SK-N-SH (cell line): ENCODE measurements around the gene ABLIM1. TPM values are rescaled to one million over a fixed set of nuclear protein-coding genes. Genes with fewer than 3 reads are reported as not detected.

Experiments used
- CTCF ChIA-PET: fragments of 300-600, 350-600 bp; formaldehyde crosslinking; extraction: SDS; loops from one replicate; lab custom pipeline; 2021; lab: Yijun Ruan, JAX
- POLR2A ChIA-PET: fragments of 350-600 bp; sonication (Branson Sonifier 250); formaldehyde crosslinking; extraction: SDS; loops from one replicate; lab custom pipeline; 2020; ENCODE audit warnings: antibody characterized with exemption, inconsistent platforms; lab: Yijun Ruan, JAX
- DNase-seq: peaks from one replicate; pipeline ENCODE4 v3.0.0; 2012
- H2AFZ ChIP-seq: fragments of 200-600 bp; sonication (generic); 2 replicates; pipeline ENCODE4 v1.8.1; 2016; ENCODE audit warnings: antibody characterized with exemption, mild to moderate bottlenecking, low read depth
- H3F3A ChIP-seq: fragments of 200-600 bp; sonication (generic); replicated peaks from 2 replicates; pipeline ENCODE3; 2016; ENCODE audit warnings: antibody characterized with exemption, mild to moderate bottlenecking; ENCODE audit not compliant: insufficient read depth
- H3K27ac ChIP-seq, 2 experiments: fragments of 200-500 bp in 1 of 2; fragments of 200-600 bp in 1 of 2; sonication (Bioruptor generic) in 1 of 2; sonication (generic), shearing (Covaris generic) in 1 of 2; 2 replicates each; pipeline versions ENCODE4 v1.5.1 to v1.6.1; 2014 to 2016; ENCODE audit warnings: low read depth in 2 of 2, inconsistent platforms in 1 of 2, low read length in 1 of 2, mild to moderate bottlenecking in 1 of 2, mixed read lengths in 1 of 2
- H3K27me3 ChIP-seq: fragments of 200-600 bp; sonication (generic), shearing (Covaris generic); 2 replicates; pipeline ENCODE4 v1.6.1; 2016; ENCODE audit warnings: mixed run types; ENCODE audit not compliant: insufficient read depth
- H3K36me3 ChIP-seq, 2 experiments: fragments of 200-500 bp in 1 of 2; fragments of 200-600 bp in 1 of 2; sonication (Bioruptor generic) in 1 of 2; sonication (generic) in 1 of 2; replicated peaks in 1 of 2; 2 replicates each; pipeline versions ENCODE3 to v1.5.1; 2014 to 2016; ENCODE audit warnings: low read length in 1 of 2, mild to moderate bottlenecking in 1 of 2; ENCODE audit not compliant: insufficient read depth in 2 of 2, control insufficient read depth in 1 of 2
- H3K4me1 ChIP-seq, 2 experiments: fragments of 200-500 bp in 1 of 2; fragments of 200-600 bp in 1 of 2; sonication (Bioruptor generic) in 1 of 2; sonication (generic), shearing (Covaris generic) in 1 of 2; 2 replicates each; pipeline versions ENCODE4 v1.5.1 to v1.6.1; 2014 to 2016; ENCODE audit warnings: low read depth in 1 of 2, low read length in 1 of 2, mixed run types in 1 of 2; ENCODE audit not compliant: insufficient read depth in 2 of 2, control insufficient read depth in 1 of 2
- H3K4me2 ChIP-seq: fragments of 200-600 bp; sonication (generic), shearing (Covaris generic); 2 replicates; pipeline ENCODE4 v1.6.1; 2017; ENCODE audit warnings: mixed run types
- H3K4me3 ChIP-seq, 2 experiments: fragments of 200-500 bp in 1 of 2; fragments of 200-600 bp in 1 of 2; sonication (Bioruptor generic) in 1 of 2; sonication (generic), shearing (Covaris generic) in 1 of 2; 2 replicates each; pipeline versions ENCODE4 v1.5.1 to v1.8.1; 2014 to 2016; ENCODE audit warnings: low read depth in 2 of 2, inconsistent platforms in 1 of 2, low read length in 1 of 2, mild to moderate bottlenecking in 1 of 2, mixed read lengths in 1 of 2, moderate library complexity in 1 of 2
- H3K79me2 ChIP-seq: fragments of 200-600 bp; sonication (generic); 2 replicates; pipeline ENCODE4 v1.8.1; 2017; ENCODE audit warnings: mild to moderate bottlenecking; ENCODE audit not compliant: insufficient read depth
- H3K9ac ChIP-seq: fragments of 200-600 bp; sonication (generic); 2 replicates; pipeline ENCODE4 v1.6.1; 2017; ENCODE audit warnings: mixed run types
- H3K9me2 ChIP-seq: fragments of 200-600 bp; sonication (generic); 2 replicates; pipeline ENCODE4 v1.6.1; 2017; ENCODE audit warnings: mixed run types
- H3K9me3 ChIP-seq: fragments of 200-600 bp; sonication (generic); 2 replicates; pipeline ENCODE4 v1.6.1; 2017; ENCODE audit warnings: mixed run types, mild to moderate bottlenecking, moderate library complexity
- H4K20me1 ChIP-seq: fragments of 200-600 bp; sonication (generic); 2 replicates; pipeline ENCODE4 v1.6.1; 2017; ENCODE audit warnings: mild to moderate bottlenecking, mixed run types; ENCODE audit not compliant: insufficient read depth
- CTCF ChIP-seq: fragments of 200-600 bp; sonication (generic); IDR thresholded peaks from 2 replicates; pipeline ENCODE4 v1.6.1; 2017; ENCODE audit warnings: antibody characterized with exemption, mild to moderate bottlenecking, moderate library complexity
- EZH2phosphoT487 ChIP-seq: fragments of 200-600 bp; sonication (generic); IDR thresholded peaks from 2 replicates; pipeline ENCODE4 v1.6.1; 2017; ENCODE audit warnings: low read depth, mixed run types, mild to moderate bottlenecking, antibody characterized with exemption, moderate library complexity, borderline replicate concordance
- FOSL2 ChIP-seq: IDR thresholded peaks from 2 replicates; pipeline ENCODE4 v1.4.0; 2012; ENCODE audit warnings: low read depth, mild to moderate bottlenecking, moderate library complexity, borderline replicate concordance
- FOXM1 ChIP-seq: IDR thresholded peaks from 2 replicates; pipeline ENCODE4 v1.4.0; 2012; ENCODE audit warnings: low read depth, mild to moderate bottlenecking
- GATA2 ChIP-seq: sonication (generic); formaldehyde crosslinking; IDR thresholded peaks from 2 replicates; pipeline ENCODE4 v1.5.0; 2020; ENCODE audit warnings: mild to moderate bottlenecking, missing genetic modification reagents
- IRF3 ChIP-seq: fragments of 150-350 bp; IDR thresholded peaks from 2 replicates; pipeline ENCODE4 v1.6.1; 2016; ENCODE audit warnings: mild to moderate bottlenecking, low read depth, low read length
- JUND ChIP-seq: IDR thresholded peaks from 2 replicates; pipeline ENCODE4 v1.4.0; 2012
- MEF2A ChIP-seq: IDR thresholded peaks from 2 replicates; pipeline ENCODE4 v1.4.0; 2012; ENCODE audit warnings: low read depth, borderline replicate concordance
- MXI1 ChIP-seq: IDR thresholded peaks from 2 replicates; pipeline ENCODE4 v1.6.1; 2012; ENCODE audit warnings: mild to moderate bottlenecking, low read depth, low read length, improper control_type of control experiment
- NFIC ChIP-seq: IDR thresholded peaks from 2 replicates; pipeline ENCODE4 v1.4.0; 2012; ENCODE audit warnings: borderline replicate concordance
- NRF1 ChIP-seq: IDR thresholded peaks from 2 replicates; pipeline ENCODE4 v1.6.1; 2012; ENCODE audit warnings: low read depth, mild to moderate bottlenecking, low read length
- POLR2AphosphoS5 ChIP-seq: IDR thresholded peaks from 2 replicates; pipeline ENCODE4 v1.6.1; 2012; ENCODE audit warnings: low read depth, low read length
- RAD21 ChIP-seq: IDR thresholded peaks from 2 replicates; pipeline ENCODE4 v1.6.1; 2012; ENCODE audit warnings: mild to moderate bottlenecking, low read length
- RCOR1 ChIP-seq: fragments of 150-350 bp; IDR thresholded peaks from 2 replicates; pipeline ENCODE4 v1.6.1; 2017; ENCODE audit warnings: antibody characterized with exemption, low read length
- RFX5 ChIP-seq: IDR thresholded peaks from 2 replicates; pipeline ENCODE4 v1.6.1; 2012; ENCODE audit warnings: mild to moderate bottlenecking, improper control_type of control experiment, low read length
- RXRA ChIP-seq: IDR thresholded peaks from 2 replicates; pipeline ENCODE4 v1.4.0; 2012; ENCODE audit warnings: low read depth, mild to moderate bottlenecking, borderline replicate concordance
- SIN3A ChIP-seq: IDR thresholded peaks from 2 replicates; pipeline ENCODE4 v1.6.1; 2012; ENCODE audit warnings: low read depth, mild to moderate bottlenecking, low read length, moderate library complexity, borderline replicate concordance
- SMC3 ChIP-seq: IDR thresholded peaks from 2 replicates; pipeline ENCODE4 v1.6.1; 2012; ENCODE audit warnings: low read depth, low read length, improper control_type of control experiment
- TCF12 ChIP-seq: IDR thresholded peaks from 2 replicates; pipeline ENCODE4 v1.4.0; 2012
- ZBTB33 ChIP-seq: IDR thresholded peaks from 2 replicates; pipeline ENCODE4 v1.4.0; 2012; ENCODE audit warnings: low read depth, borderline replicate concordance
- WGBS: methylation state at CpG from one replicate; pipeline ENCODE4 v1.1.6; 2017; ENCODE audit warnings: low lambda C conversion rate; 5-methylcytosine and 5-hydroxymethylcytosine counted together
- polyA plus RNA-seq, 3 experiments: library from polyadenylated mRNA; depleted of rRNA; stranded (reverse); fragments of >200 nt; gene quantifications; 2 replicates each; pipeline ENCODE4 v1.2.3, GENCODE V29; 2012
- TF ChIP-seq, protein P1 (sequence below): IDR thresholded peaks from 2 replicates; pipeline ENCODE4; 2012
- TF ChIP-seq, protein P2 (sequence below): fragments of 150-350 bp; IDR thresholded peaks from 2 replicates; pipeline ENCODE4 v1.6.1; 2017; ENCODE audit warnings: antibody characterized with exemption, low read length, low read depth, borderline replicate concordance

ABLIM1 gene
- polyA plus RNA-seq, 1 of the 3 experiments (the other 2 are of a cell fraction), result 16.1 TPM

DNA sequence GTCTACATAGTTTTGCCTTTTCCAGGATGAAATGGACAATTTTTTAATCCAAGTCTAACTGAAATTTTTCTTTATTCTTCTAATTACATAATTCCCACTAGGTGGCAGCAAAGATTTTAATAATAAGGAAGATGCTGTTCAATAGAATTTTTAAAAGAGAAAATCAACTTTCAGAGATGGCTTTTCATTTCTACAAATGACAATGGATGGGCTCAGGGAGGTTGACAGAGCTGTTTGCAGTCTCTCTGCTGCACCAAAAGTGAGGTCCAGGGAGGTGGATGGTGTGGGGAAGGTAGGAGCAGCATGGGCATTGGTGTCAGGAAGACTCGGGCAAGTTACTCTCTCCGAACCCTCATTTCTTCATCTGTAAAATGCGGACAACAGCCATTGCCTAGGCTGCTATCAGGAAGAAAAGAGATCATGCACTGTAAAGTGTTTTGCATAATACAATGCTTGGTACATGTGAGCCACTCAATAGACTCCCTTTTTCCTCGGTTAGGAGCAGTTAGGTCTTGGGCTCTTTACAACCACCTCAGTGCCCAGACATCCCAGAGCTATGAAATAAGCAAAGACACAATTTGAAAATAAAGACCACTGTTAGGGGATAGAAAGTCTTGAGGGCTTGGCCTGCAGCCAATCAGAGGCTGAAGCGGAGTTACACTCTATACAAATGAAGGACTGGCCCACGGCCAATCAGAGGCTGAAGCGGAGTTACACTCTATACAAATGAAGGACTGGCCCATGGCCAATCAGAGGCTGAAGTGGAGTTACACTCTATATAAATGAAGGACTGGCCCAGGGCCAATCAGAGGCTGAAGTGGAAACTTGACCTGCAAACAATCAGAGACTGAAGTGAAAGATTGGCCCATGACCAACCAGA, 107.1 kb downstream of the ABLIM1 start:
- no peaks in the 10 kb centered on the region for H3K79me2 ChIP-seq
- no peaks in the 10 kb centered on the region for H3K27me3 ChIP-seq
- H3K9me3 ChIP-seq, result no peaks in the 10 kb centered on the region
- H3K27ac ChIP-seq, result peak overlapping the region; percentile 11 to 29; a peak in 1 of 4 replicates
- H3K9ac ChIP-seq, result no peak overlapping the region
- no peaks in the 10 kb centered on the region for H3F3A ChIP-seq
- no peak for DNase-seq
- no peak overlapping the region for H2AFZ ChIP-seq
- no peak overlapping the region for H3K4me2 ChIP-seq
- H3K4me3 ChIP-seq, result no peak overlapping the region; a peak in 1 of 4 replicates
- H4K20me1 ChIP-seq, result no peaks in the 10 kb centered on the region
- H3K36me3 ChIP-seq, result no peaks in the 10 kb centered on the region
- H3K4me1 ChIP-seq, result peaks cover 6 to 11% of the 10 kb centered on the region in 2 experiments; a peak in 2 of 4 replicates
- POLR2A ChIA-PET, result no interaction called here
- TF ChIP-seq POLR2AphosphoS5 (no peak), FOSL2 (no peak), JUND (no peak), SIN3A (no peak), RAD21 (peak; percentile 63), CTCF (peak; percentile 68), GATA2 (CRISPR knock-in tag) (no peak), MXI1 (no peak), RCOR1 (no peak), FOXM1 (no peak), SMC3 (peak; percentile 52), MEF2A (no peak), RFX5 (no peak), EZH2phosphoT487 (no peak), ZBTB33 (no peak), NFIC (peak; percentile 44), IRF3 (no peak), TCF12 (no peak), RXRA (no peak), NRF1 (no peak)
- TF ChIP-seq, protein P1, sequence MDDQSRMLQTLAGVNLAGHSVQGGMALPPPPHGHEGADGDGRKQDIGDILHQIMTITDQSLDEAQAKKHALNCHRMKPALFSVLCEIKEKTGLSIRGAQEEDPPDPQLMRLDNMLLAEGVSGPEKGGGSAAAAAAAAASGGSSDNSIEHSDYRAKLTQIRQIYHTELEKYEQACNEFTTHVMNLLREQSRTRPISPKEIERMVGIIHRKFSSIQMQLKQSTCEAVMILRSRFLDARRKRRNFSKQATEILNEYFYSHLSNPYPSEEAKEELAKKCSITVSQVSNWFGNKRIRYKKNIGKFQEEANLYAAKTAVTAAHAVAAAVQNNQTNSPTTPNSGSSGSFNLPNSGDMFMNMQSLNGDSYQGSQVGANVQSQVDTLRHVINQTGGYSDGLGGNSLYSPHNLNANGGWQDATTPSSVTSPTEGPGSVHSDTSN, result no peak
- TF ChIP-seq, protein P2, sequence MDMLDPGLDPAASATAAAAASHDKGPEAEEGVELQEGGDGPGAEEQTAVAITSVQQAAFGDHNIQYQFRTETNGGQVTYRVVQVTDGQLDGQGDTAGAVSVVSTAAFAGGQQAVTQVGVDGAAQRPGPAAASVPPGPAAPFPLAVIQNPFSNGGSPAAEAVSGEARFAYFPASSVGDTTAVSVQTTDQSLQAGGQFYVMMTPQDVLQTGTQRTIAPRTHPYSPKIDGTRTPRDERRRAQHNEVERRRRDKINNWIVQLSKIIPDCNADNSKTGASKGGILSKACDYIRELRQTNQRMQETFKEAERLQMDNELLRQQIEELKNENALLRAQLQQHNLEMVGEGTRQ, result no peak
- no peaks in the 10 kb centered on the region for H3K9me2 ChIP-seq
- CTCF ChIA-PET, result interaction anchor here (0.7 to 10.4 kb wide), 22 partner anchors 9 to 905 kb away, joined by 3 to 132 read pairs (median 5); no protein-coding TSS in a partner anchor
- WGBS, result 89% methylated on average over 7 of the region's 7 CpGs
